Measurements from ENCODE around the gene KCNAB1.

Gene KCNAB1

DNA sequence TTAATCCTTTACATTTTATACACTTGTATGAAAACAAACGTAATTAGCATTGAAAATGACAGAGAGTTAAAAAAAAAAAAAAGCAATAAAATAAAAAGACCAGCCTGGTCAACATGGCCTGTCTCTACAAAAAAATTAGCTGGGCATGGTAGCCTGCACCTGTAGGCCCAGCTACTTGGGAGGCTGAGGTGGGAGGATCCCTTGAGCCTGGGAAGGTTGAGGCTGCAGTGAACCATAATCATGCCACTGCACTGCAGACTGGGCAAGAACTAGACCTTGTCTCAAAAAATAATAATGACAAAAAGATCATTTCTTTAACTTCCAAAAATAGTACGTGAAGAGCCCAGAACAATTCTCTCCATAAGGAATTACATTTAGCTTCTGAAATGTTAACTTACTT lies 432.6 kb downstream of the KCNAB1 start:
- TF ChIP-seq ZNF565 (CRISPR knock-in tag; conservative IDR thresholded peaks at IDR 0.05; ENCODE audit: low read depth) (no peak), ARNTL (CRISPR knock-in tag; IDR thresholded peaks at IDR 0.05; ENCODE audit: borderline replicate concordance, low read depth) (no peak), ZFP3 (CRISPR knock-in tag; IDR thresholded peaks at IDR 0.05) (no peak), ZNF8 (CRISPR knock-in tag; IDR thresholded peaks at IDR 0.05) (no peak), OSR1 (CRISPR knock-in tag; IDR thresholded peaks at IDR 0.05) (no peak), ZNF70 (CRISPR knock-in tag; IDR thresholded peaks at IDR 0.05) (no peak), BACH2 (CRISPR knock-in tag; IDR thresholded peaks at IDR 0.05; ENCODE audit: borderline replicate concordance) (no peak), ZC3H10 (CRISPR knock-in tag; IDR thresholded peaks at IDR 0.05) (no peak), GLIS3 (CRISPR knock-in tag; IDR thresholded peaks at IDR 0.05) (no peak), TOX (CRISPR knock-in tag; IDR thresholded peaks at IDR 0.05; ENCODE audit: borderline replicate concordance) (no peak), TCF4 (CRISPR knock-in tag; IDR thresholded peaks at IDR 0.05; ENCODE audit: borderline replicate concordance) (no peak)
- TF ChIP-seq, protein P1, sequence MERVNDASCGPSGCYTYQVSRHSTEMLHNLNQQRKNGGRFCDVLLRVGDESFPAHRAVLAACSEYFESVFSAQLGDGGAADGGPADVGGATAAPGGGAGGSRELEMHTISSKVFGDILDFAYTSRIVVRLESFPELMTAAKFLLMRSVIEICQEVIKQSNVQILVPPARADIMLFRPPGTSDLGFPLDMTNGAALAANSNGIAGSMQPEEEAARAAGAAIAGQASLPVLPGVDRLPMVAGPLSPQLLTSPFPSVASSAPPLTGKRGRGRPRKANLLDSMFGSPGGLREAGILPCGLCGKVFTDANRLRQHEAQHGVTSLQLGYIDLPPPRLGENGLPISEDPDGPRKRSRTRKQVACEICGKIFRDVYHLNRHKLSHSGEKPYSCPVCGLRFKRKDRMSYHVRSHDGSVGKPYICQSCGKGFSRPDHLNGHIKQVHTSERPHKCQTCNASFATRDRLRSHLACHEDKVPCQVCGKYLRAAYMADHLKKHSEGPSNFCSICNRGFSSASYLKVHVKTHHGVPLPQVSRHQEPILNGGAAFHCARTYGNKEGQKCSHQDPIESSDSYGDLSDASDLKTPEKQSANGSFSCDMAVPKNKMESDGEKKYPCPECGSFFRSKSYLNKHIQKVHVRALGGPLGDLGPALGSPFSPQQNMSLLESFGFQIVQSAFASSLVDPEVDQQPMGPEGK (CRISPR knock-in tag; IDR thresholded peaks at IDR 0.05; ENCODE audit: borderline replicate concordance), result no peak
- TF ChIP-seq, protein P2, sequence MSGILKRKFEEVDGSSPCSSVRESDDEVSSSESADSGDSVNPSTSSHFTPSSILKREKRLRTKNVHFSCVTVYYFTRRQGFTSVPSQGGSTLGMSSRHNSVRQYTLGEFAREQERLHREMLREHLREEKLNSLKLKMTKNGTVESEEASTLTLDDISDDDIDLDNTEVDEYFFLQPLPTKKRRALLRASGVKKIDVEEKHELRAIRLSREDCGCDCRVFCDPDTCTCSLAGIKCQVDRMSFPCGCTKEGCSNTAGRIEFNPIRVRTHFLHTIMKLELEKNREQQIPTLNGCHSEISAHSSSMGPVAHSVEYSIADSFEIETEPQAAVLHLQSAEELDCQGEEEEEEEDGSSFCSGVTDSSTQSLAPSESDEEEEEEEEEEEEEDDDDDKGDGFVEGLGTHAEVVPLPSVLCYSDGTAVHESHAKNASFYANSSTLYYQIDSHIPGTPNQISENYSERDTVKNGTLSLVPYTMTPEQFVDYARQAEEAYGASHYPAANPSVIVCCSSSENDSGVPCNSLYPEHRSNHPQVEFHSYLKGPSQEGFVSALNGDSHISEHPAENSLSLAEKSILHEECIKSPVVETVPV (CRISPR knock-in tag; IDR thresholded peaks at IDR 0.05), result no peak
- no peak for ATAC-seq

DNA sequence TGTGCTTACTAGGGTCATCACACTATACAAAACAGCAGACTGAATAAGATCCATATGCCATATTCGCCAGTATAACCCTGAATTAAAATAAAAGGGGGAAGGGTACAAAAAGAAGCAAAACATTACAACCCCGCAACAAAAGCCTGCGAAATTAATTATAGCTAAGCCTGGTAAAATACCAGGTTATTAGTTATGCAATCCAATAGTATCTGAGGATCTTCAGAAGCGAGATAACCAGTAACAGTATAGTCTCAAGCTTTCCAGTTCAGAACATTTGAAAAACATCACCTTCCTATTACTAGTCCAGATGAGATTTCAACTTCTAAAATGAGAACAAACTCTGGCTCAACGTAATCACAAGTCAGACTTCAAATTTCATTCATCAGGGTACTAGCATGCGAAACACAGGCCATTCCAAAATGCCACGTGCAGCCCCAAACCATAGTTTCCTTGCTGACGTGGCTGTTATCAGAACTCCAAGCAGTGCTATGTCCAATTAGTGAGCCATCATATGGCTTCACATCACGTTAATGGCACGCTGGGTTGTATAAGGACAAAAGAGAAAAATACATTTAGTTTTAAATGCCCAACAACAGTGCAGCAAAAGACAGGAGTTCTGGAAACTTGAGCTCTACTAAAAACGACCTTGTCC lies 433.5 kb downstream of the KCNAB1 start:
- peak; percentile 17 for ATAC-seq

DNA sequence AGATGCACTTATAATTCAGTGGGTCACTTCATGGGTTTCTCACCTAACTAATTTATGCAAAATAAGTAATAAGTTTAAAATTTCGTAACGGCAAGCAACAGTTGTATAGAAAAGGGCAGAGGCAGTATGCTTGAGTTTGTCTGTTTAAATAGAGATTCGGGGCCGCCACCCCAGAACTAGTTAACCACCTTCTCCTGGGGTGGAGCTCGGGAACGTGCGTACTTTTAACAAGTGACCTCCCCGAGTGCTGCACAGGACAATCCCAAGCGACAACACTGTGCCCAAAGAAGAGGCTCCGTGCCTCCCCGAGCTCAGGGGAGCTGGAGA lies 434.1 kb downstream of the KCNAB1 start:
- peak; percentile 8 for ATAC-seq
- TF ChIP-seq ARNTL (CRISPR knock-in tag; IDR thresholded peaks at IDR 0.05; ENCODE audit: borderline replicate concordance, low read depth) (no peak), ZNF565 (CRISPR knock-in tag; conservative IDR thresholded peaks at IDR 0.05; ENCODE audit: low read depth) (no peak), ZNF70 (CRISPR knock-in tag; IDR thresholded peaks at IDR 0.05) (no peak), ESRRG (CRISPR knock-in tag; IDR thresholded peaks at IDR 0.05) (no peak), OSR1 (CRISPR knock-in tag; IDR thresholded peaks at IDR 0.05) (no peak), RARB (CRISPR knock-in tag; IDR thresholded peaks at IDR 0.05) (no peak), ISL1 (CRISPR knock-in tag; IDR thresholded peaks at IDR 0.05) (no peak), BACH2 (CRISPR knock-in tag; IDR thresholded peaks at IDR 0.05; ENCODE audit: borderline replicate concordance) (no peak), GLIS3 (CRISPR knock-in tag; IDR thresholded peaks at IDR 0.05) (no peak), TCF4 (CRISPR knock-in tag; IDR thresholded peaks at IDR 0.05; ENCODE audit: borderline replicate concordance) (no peak)
- TF ChIP-seq, protein P3, sequence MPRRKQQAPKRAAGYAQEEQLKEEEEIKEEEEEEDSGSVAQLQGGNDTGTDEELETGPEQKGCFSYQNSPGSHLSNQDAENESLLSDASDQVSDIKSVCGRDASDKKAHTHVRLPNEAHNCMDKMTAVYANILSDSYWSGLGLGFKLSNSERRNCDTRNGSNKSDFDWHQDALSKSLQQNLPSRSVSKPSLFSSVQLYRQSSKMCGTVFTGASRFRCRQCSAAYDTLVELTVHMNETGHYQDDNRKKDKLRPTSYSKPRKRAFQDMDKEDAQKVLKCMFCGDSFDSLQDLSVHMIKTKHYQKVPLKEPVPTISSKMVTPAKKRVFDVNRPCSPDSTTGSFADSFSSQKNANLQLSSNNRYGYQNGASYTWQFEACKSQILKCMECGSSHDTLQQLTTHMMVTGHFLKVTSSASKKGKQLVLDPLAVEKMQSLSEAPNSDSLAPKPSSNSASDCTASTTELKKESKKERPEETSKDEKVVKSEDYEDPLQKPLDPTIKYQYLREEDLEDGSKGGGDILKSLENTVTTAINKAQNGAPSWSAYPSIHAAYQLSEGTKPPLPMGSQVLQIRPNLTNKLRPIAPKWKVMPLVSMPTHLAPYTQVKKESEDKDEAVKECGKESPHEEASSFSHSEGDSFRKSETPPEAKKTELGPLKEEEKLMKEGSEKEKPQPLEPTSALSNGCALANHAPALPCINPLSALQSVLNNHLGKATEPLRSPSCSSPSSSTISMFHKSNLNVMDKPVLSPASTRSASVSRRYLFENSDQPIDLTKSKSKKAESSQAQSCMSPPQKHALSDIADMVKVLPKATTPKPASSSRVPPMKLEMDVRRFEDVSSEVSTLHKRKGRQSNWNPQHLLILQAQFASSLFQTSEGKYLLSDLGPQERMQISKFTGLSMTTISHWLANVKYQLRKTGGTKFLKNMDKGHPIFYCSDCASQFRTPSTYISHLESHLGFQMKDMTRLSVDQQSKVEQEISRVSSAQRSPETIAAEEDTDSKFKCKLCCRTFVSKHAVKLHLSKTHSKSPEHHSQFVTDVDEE (CRISPR knock-in tag; IDR thresholded peaks at IDR 0.05), result no peak
- TF ChIP-seq, protein P4, sequence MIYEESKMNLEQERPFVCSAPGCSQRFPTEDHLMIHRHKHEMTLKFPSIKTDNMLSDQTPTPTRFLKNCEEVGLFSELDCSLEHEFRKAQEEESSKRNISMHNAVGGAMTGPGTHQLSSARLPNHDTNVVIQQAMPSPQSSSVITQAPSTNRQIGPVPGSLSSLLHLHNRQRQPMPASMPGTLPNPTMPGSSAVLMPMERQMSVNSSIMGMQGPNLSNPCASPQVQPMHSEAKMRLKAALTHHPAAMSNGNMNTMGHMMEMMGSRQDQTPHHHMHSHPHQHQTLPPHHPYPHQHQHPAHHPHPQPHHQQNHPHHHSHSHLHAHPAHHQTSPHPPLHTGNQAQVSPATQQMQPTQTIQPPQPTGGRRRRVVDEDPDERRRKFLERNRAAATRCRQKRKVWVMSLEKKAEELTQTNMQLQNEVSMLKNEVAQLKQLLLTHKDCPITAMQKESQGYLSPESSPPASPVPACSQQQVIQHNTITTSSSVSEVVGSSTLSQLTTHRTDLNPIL (CRISPR knock-in tag; IDR thresholded peaks at IDR 0.05; ENCODE audit: low read depth), result no peak
- TF ChIP-seq, protein P5, sequence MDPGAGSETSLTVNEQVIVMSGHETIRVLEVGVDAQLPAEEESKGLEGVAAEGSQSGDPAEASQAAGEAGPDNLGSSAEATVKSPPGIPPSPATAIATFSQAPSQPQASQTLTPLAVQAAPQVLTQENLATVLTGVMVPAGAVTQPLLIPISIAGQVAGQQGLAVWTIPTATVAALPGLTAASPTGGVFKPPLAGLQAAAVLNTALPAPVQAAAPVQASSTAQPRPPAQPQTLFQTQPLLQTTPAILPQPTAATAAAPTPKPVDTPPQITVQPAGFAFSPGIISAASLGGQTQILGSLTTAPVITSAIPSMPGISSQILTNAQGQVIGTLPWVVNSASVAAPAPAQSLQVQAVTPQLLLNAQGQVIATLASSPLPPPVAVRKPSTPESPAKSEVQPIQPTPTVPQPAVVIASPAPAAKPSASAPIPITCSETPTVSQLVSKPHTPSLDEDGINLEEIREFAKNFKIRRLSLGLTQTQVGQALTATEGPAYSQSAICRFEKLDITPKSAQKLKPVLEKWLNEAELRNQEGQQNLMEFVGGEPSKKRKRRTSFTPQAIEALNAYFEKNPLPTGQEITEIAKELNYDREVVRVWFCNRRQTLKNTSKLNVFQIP (CRISPR knock-in tag; IDR thresholded peaks at IDR 0.05; ENCODE audit: borderline replicate concordance, low read depth), result no peak
- TF ChIP-seq, protein P2 (CRISPR knock-in tag; IDR thresholded peaks at IDR 0.05), result no peak

More for the DNA sequence above, 433.5 kb downstream of the KCNAB1 start:
- TF ChIP-seq ZC3H10 (CRISPR knock-in tag; IDR thresholded peaks at IDR 0.05), result no peak
- TF ChIP-seq ISL1 (CRISPR knock-in tag; IDR thresholded peaks at IDR 0.05), result 0 out of 2 replicates have a peak, but pooled peaks have one; percentile 6
- TF ChIP-seq CSDC2 (CRISPR knock-in tag; IDR thresholded peaks at IDR 0.05), result no peak
- TF ChIP-seq, protein P2 (CRISPR knock-in tag; IDR thresholded peaks at IDR 0.05), result no peak
- TF ChIP-seq RARB (CRISPR knock-in tag; IDR thresholded peaks at IDR 0.05), result no peak
